K562 (cell line): ENCODE results near the gene CYP2W1. TPM values are rescaled to one million over a fixed set of nuclear protein-coding genes. Genes with fewer than 3 reads are reported as not detected.

Experiments used
- ARID1B ChIP-seq: fragments of 450-650 bp; IDR thresholded peaks from 2 replicates; pipeline ENCODE4 v1.6.1; 2016; ENCODE audit warnings: antibody characterized with exemption, mild to moderate bottlenecking, inconsistent platforms
- BCOR ChIP-seq: fragments of 450-650 bp; IDR thresholded peaks from 2 replicates; pipeline ENCODE4 v1.6.1; 2016
- BHLHE40 ChIP-seq: IDR thresholded peaks from 2 replicates; pipeline ENCODE4 v1.6.1; 2011; ENCODE audit warnings: low read length, improper control_type of control experiment
- CHD1 ChIP-seq: fragments of 200-600 bp; sonication (generic); IDR thresholded peaks from one replicate; pipeline ENCODE4 v1.6.1; 2012; ENCODE audit warnings: mild to moderate bottlenecking, moderate library complexity, low read length, inconsistent platforms
- HNRNPH1 ChIP-seq: fragments of 200-400 bp; formaldehyde crosslinking; optimal IDR thresholded peaks from 2 replicates; pipeline ENCODE3; 2017; ENCODE audit warnings: low read depth, mild to moderate bottlenecking, low read length, moderate library complexity
- NBN ChIP-seq: fragments of 450-650 bp; IDR thresholded peaks from 2 replicates; pipeline ENCODE4 v1.6.1; 2016; ENCODE audit warnings: low read depth, mild to moderate bottlenecking
- PPARD ChIP-seq: fragments of 250-450 bp; sonication (Bioruptor Pico); IDR thresholded peaks from 2 replicates; pipeline ENCODE4 v1.8.0; 2022; ENCODE audit warnings: inconsistent platforms, mild to moderate bottlenecking, moderate library complexity
- PTBP1 ChIP-seq: fragments of 200-400 bp; formaldehyde crosslinking; IDR thresholded peaks from 2 replicates; pipeline ENCODE4 v1.6.1; 2017; ENCODE audit warnings: low read depth, low read length
- RAD21 ChIP-seq, 2 experiments: fragments of 250-450 bp in 1 of 2; fragments of 450-650 bp in 1 of 2; sonication (Bioruptor Pico) in 1 of 2; formaldehyde crosslinking in 1 of 2; IDR thresholded peaks in 1 of 2; conservative IDR thresholded peaks in 1 of 2; 2 replicates each; pipeline versions ENCODE4 v1.4.0 to v1.8.0; 2020 to 2022; ENCODE audit warnings: mild to moderate bottlenecking in 2 of 2, moderate library complexity in 1 of 2
- SMARCC2 ChIP-seq: fragments of 450-650 bp; IDR thresholded peaks from 2 replicates; pipeline ENCODE4 v1.6.1; 2017; ENCODE audit warnings: antibody characterized with exemption, moderate library complexity, mild to moderate bottlenecking, low read depth
- SP2 ChIP-seq: IDR thresholded peaks from 2 replicates; pipeline ENCODE4 v1.6.1; 2011; ENCODE audit warnings: mild to moderate bottlenecking, low read depth, low read length, moderate library complexity; ENCODE audit not compliant: poor library complexity, severe bottlenecking; ENCODE audit errors: extremely low read depth
- ZKSCAN3 ChIP-seq: fragments of 250-450 bp; sonication (Bioruptor Pico); IDR thresholded peaks from 2 replicates; pipeline ENCODE4 v1.4.0; 2020
- ZNF830 ChIP-seq: fragments of 250-450 bp; sonication (Bioruptor Pico); IDR thresholded peaks from 2 replicates; pipeline ENCODE4 v1.5.0; 2021; ENCODE audit warnings: mild to moderate bottlenecking
- polyA plus RNA-seq, 8 experiments: library from polyadenylated mRNA; depleted of rRNA in 4 of 8; stranded (reverse) in 5 of 8; unstranded in 3 of 8; fragments of >200 nt; fragmentation: Nextera tagmentation in 2 of 8; fragmentation: Illumina TruSeq in 1 of 8; extraction: Ambion mirVana in 2 of 8; extraction: Trizol in 1 of 8; gene quantifications; 2 replicates each; pipeline versions ENCODE4 v1.2.1 to v1.2.3, GENCODE V29; 2011 to 2014; ENCODE audit warnings: inconsistent platforms in 1 of 8, missing spikeins in 1 of 8
- total RNA-seq, 7 experiments: library from RNA; depleted of rRNA in 6 of 7; stranded (reverse); fragments of >200 nt in 6 of 7; fragmentation: Illumina TruSeq in 2 of 7; extraction: Trizol in 2 of 7; gene quantifications; 2 replicates each; pipeline versions ENCODE4 v1.2.1 to v1.2.3, GENCODE V29; 2011 to 2021; ENCODE audit warnings: low replicate concordance in 1 of 7
- TF ChIP-seq, protein P1 (sequence below), 3 experiments: fragments of 200-800 bp in 1 of 3; fragments of 250-450 bp in 1 of 3; fragments of 450-650 bp in 1 of 3; sonication (Bioruptor Pico) in 1 of 3; sonication (Bioruptor generic) in 1 of 3; formaldehyde crosslinking in 1 of 3; IDR thresholded peaks; 2 replicates each; pipeline versions ENCODE4 v1.6.1 to v1.8.0; 2016 to 2022; ENCODE audit warnings: mild to moderate bottlenecking in 2 of 3, missing genetic modification characterization in 2 of 3, missing compliant biosample characterization in 1 of 3, moderate library complexity in 1 of 3
- TF ChIP-seq, protein P2 (sequence below), 2 experiments: fragments of 200-800 bp in 1 of 2; sonication (Bioruptor generic) in 1 of 2; sonication (generic) in 1 of 2; formaldehyde crosslinking in 1 of 2; IDR thresholded peaks in 1 of 2; conservative IDR thresholded peaks in 1 of 2; 2 replicates each; pipeline versions ENCODE4 v1.5.0 to v1.6.1; 2016 to 2020; ENCODE audit warnings: missing compliant biosample characterization in 1 of 2, missing genetic modification characterization in 1 of 2, missing genetic modification reagents in 1 of 2
- TF ChIP-seq, protein P3 (sequence below): fragments of 200-800 bp; sonication (Bioruptor generic); IDR thresholded peaks from 2 replicates; pipeline ENCODE4 v1.6.1; 2017; ENCODE audit warnings: missing genetic modification characterization, missing compliant biosample characterization
- TF ChIP-seq, protein P4 (sequence below): sonication (generic); formaldehyde crosslinking; IDR thresholded peaks from 2 replicates; pipeline ENCODE4 v1.9.0; 2022; ENCODE audit warnings: mild to moderate bottlenecking, missing genetic modification reagents
- TF ChIP-seq, protein P5 (sequence below): fragments of 250-450 bp; sonication (Bioruptor Pico); IDR thresholded peaks from 2 replicates; pipeline ENCODE4 v1.5.1; 2021; ENCODE audit warnings: mild to moderate bottlenecking

CYP2W1 gene
- total and polyA plus RNA-seq, 9 of the 15 experiments (the other 6 are each of a cell fraction or from before 2014, with no cell fraction given): not detected

DNA sequence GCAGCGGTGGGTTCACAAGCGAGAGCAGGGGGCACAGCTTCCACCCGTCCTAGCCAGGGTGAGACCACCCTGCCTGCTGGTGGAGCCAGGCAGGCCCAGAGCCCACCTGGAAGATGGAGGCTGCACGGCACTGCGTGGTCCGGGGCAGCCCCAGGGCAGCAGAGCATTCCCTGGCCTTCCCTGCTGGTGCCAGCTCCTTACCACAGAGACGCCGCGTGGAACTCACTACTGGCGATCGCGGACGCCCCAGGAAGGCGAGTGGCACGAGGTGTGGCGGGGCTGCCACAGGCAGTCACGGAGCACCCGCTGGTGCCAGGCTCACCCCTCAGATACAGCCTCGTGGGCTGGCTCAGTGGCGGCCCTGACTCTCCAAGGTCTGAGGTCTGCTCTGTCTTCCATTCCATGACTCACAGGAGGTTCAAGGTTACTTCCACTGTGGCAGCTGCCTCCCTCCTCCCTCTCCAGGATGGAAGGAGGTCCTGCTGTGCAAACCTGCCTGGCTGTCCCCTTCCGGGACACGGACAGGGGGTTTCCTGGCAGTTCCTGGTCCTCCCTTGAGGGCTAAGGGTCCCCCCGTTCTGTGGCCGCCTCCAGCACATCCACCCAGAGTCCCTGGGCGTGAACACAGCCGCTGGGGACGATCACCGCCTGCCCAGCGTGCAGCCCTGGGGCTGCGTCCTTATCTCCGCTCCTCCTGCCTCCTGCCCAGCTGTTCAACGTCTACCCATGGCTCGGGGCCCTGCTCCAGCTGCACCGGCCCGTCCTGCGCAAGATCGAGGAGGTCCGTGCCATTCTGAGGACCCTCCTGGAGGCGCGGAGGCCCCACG, 3.1 kb downstream of the CYP2W1 start (continued):
- TF ChIP-seq, protein P1, sequence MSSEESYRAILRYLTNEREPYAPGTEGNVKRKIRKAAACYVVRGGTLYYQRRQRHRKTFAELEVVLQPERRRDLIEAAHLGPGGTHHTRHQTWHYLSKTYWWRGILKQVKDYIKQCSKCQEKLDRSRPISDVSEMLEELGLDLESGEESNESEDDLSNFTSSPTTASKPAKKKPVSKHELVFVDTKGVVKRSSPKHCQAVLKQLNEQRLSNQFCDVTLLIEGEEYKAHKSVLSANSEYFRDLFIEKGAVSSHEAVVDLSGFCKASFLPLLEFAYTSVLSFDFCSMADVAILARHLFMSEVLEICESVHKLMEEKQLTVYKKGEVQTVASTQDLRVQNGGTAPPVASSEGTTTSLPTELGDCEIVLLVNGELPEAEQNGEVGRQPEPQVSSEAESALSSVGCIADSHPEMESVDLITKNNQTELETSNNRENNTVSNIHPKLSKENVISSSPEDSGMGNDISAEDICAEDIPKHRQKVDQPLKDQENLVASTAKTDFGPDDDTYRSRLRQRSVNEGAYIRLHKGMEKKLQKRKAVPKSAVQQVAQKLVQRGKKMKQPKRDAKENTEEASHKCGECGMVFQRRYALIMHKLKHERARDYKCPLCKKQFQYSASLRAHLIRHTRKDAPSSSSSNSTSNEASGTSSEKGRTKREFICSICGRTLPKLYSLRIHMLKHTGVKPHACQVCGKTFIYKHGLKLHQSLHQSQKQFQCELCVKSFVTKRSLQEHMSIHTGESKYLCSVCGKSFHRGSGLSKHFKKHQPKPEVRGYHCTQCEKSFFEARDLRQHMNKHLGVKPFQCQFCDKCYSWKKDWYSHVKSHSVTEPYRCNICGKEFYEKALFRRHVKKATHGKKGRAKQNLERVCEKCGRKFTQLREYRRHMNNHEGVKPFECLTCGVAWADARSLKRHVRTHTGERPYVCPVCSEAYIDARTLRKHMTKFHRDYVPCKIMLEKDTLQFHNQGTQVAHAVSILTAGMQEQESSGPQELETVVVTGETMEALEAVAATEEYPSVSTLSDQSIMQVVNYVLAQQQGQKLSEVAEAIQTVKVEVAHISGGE (CRISPR knock-in tag; IDR thresholded peaks at IDR 0.05): 0 out of 6 replicates have a peak, but pooled peaks of 1 of the 3 experiments have one; percentile 27
- TF ChIP-seq ARID1B (peak; percentile 46), CHD1 (no peak), HNRNPH1 (no peak), NBN (no peak), PPARD (CRISPR knock-in tag) (no peak), BCOR (peak; percentile 64; the same call in 1 of the 2 replicates), ZNF830 (CRISPR knock-in tag) (no peak), SP2 (no peak), RAD21 (CRISPR knock-in tag; conservative IDR thresholded peaks at IDR 0.05 in 1 of 2, IDR thresholded peaks at IDR 0.05 in 1 of 2) (no peak), PTBP1 (no peak), ZKSCAN3 (CRISPR knock-in tag) (no peak), SMARCC2 (no peak), BHLHE40 (0 out of 2 replicates have a peak, but pooled peaks have one; percentile 64)
- TF ChIP-seq, protein P2, sequence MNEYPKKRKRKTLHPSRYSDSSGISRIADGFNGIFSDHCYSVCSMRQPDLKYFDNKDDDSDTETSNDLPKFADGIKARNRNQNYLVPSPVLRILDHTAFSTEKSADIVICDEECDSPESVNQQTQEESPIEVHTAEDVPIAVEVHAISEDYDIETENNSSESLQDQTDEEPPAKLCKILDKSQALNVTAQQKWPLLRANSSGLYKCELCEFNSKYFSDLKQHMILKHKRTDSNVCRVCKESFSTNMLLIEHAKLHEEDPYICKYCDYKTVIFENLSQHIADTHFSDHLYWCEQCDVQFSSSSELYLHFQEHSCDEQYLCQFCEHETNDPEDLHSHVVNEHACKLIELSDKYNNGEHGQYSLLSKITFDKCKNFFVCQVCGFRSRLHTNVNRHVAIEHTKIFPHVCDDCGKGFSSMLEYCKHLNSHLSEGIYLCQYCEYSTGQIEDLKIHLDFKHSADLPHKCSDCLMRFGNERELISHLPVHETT (CRISPR knock-in tag; conservative IDR thresholded peaks at IDR 0.05 in 1 of 2, IDR thresholded peaks at IDR 0.05 in 1 of 2): no peak
- TF ChIP-seq, protein P3, sequence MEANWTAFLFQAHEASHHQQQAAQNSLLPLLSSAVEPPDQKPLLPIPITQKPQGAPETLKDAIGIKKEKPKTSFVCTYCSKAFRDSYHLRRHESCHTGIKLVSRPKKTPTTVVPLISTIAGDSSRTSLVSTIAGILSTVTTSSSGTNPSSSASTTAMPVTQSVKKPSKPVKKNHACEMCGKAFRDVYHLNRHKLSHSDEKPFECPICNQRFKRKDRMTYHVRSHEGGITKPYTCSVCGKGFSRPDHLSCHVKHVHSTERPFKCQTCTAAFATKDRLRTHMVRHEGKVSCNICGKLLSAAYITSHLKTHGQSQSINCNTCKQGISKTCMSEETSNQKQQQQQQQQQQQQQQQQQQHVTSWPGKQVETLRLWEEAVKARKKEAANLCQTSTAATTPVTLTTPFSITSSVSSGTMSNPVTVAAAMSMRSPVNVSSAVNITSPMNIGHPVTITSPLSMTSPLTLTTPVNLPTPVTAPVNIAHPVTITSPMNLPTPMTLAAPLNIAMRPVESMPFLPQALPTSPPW (CRISPR knock-in tag): peak; percentile 33; the same call in 1 of the 2 replicates
- TF ChIP-seq, protein P4, sequence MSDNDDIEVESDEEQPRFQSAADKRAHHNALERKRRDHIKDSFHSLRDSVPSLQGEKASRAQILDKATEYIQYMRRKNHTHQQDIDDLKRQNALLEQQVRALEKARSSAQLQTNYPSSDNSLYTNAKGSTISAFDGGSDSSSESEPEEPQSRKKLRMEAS (CRISPR knock-in tag): peak; percentile 64
- TF ChIP-seq, protein P5, sequence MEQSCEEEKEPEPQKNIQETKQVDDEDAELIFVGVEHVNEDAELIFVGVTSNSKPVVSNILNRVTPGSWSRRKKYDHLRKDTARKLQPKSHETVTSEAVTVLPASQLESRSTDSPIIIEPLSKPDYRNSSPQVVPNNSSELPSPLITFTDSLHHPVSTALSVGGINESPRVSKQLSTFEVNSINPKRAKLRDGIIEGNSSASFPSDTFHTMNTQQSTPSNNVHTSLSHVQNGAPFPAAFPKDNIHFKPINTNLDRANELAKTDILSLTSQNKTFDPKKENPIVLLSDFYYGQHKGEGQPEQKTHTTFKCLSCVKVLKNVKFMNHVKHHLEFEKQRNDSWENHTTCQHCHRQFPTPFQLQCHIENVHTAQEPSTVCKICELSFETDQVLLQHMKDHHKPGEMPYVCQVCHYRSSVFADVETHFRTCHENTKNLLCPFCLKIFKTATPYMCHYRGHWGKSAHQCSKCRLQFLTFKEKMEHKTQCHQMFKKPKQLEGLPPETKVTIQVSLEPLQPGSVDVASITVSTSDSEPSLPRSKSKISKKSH: no peak
